ENCODE results near the gene ZNF407.
A peak's percentile ranks its signal among the peaks of the same experiment; 100 is the strongest.

ZNF407 gene

DNA sequence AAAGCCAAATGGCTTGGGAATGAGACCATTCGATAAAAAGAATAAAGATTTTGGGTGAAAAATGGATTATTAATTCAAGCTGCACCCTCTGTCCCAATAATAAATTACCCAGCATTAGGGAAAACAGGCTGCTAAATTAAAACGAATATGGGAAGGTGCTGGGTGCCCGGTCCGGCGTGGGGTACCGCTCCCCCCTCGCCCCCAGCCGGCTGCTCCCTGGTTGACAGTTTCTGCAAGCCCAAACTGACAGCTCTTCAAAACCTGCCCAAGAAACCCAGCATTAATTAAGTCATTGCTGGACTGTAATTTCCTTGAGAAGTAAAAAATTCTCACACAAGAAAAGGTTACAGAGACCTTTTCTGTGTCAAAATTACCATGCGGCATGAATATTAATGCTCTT lies 512.6 kb downstream of the ZNF407 start:
- Histone ChIP-seq H3K27ac (ENCODE audit: low read length) (no peak overlapping the region), H3K9me3 (replicated peaks; ENCODE audit: insufficient read depth, low read length) (no peaks in the 10 kb centered on the region), H3K4me1 (ENCODE audit: low read length) (peaks cover 22% of the 10 kb centered on the region), H3K79me2 (ENCODE audit: low read length) (no peaks in the 10 kb centered on the region), H3K9me2 (replicated peaks; ENCODE audit: insufficient read depth, low read length) (no peaks in the 10 kb centered on the region), H4K20me1 (ENCODE audit: insufficient read depth, low read length) (no peaks in the 10 kb centered on the region), H3K36me3 (replicated peaks; ENCODE audit: insufficient read depth, low read length) (no peaks in the 10 kb centered on the region), H3K4me2 (ENCODE audit: low read depth, low read length) (no peak overlapping the region), H3K27me3 (replicated peaks; ENCODE audit: insufficient read depth, low read length) (no peaks in the 10 kb centered on the region), H3F3A (ENCODE audit: insufficient read depth, low read length) (peaks cover 13% of the 10 kb centered on the region), H3K4me3 (ENCODE audit: low read length) (no peak overlapping the region), H3K9ac (ENCODE audit: low read length) (no peak overlapping the region), H2AFZ (ENCODE audit: low read length) (no peak overlapping the region)
- TF ChIP-seq EZH2 (optimal IDR thresholded peaks at IDR 0.05; ENCODE audit: low read depth, low read length): no peak
- TF ChIP-seq, protein P1, sequence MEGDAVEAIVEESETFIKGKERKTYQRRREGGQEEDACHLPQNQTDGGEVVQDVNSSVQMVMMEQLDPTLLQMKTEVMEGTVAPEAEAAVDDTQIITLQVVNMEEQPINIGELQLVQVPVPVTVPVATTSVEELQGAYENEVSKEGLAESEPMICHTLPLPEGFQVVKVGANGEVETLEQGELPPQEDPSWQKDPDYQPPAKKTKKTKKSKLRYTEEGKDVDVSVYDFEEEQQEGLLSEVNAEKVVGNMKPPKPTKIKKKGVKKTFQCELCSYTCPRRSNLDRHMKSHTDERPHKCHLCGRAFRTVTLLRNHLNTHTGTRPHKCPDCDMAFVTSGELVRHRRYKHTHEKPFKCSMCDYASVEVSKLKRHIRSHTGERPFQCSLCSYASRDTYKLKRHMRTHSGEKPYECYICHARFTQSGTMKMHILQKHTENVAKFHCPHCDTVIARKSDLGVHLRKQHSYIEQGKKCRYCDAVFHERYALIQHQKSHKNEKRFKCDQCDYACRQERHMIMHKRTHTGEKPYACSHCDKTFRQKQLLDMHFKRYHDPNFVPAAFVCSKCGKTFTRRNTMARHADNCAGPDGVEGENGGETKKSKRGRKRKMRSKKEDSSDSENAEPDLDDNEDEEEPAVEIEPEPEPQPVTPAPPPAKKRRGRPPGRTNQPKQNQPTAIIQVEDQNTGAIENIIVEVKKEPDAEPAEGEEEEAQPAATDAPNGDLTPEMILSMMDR (IDR thresholded peaks at IDR 0.05; ENCODE audit: low read length): no peak
- no peak for TF ChIP-seq EZH2phosphoT487 (IDR thresholded peaks at IDR 0.05; ENCODE audit: low read length)
- no peak for DNase-seq

DNA sequence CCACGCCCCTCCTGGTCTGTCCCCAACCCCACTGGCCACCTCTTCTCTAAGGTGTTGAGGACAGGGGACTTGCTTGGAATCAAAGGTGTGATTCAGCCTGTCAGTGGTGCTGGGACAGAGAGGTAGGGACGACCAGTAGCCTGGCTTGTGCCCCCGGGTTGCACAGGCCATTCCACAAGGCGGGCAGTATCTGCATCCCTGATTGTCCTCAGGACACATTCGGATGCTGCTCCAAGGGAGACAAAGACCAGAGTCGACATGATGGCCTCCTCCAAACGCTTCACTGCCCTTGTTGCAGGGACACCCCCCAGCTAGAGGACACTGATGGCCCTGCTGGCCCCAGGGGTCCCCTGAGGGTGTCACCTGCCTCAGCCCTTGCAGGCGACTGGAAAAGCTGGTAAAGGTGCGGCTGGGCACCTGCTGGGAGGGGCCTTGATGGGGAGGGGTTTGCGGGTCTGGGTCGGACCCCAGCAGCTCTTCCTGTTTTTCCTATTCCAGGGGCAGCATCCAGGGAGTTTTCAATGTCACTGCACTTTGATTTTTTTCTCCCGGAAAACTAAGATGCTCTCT lies 513.3 kb downstream of the ZNF407 start:
- H3K9me3 ChIP-seq (replicated peaks; ENCODE audit: insufficient read depth, low read length): no peaks in the 10 kb centered on the region
- TF ChIP-seq EZH2phosphoT487 (IDR thresholded peaks at IDR 0.05; ENCODE audit: low read length) (no peak), EZH2 (optimal IDR thresholded peaks at IDR 0.05; ENCODE audit: low read depth, low read length) (no peak)
- TF ChIP-seq, protein P1 (IDR thresholded peaks at IDR 0.05; ENCODE audit: low read length): no peak
- H3K27me3 ChIP-seq (replicated peaks; ENCODE audit: insufficient read depth, low read length): no peaks in the 10 kb centered on the region
- no peak for DNase-seq
- H3K9me2 ChIP-seq (replicated peaks; ENCODE audit: insufficient read depth, low read length): no peaks in the 10 kb centered on the region
- peak overlapping the region; percentile 72; the same call in 1 of the 2 replicates for H3K4me2 ChIP-seq (ENCODE audit: low read depth, low read length)
- H3K27ac ChIP-seq (ENCODE audit: low read length): peak overlapping the region; percentile 81; the same call in 1 of the 2 replicates
- no peak overlapping the region for H2AFZ ChIP-seq (ENCODE audit: low read length)
- peaks cover 22% of the 10 kb centered on the region for H3K4me1 ChIP-seq (ENCODE audit: low read length)
- no peak overlapping the region for H3K4me3 ChIP-seq (ENCODE audit: low read length)
- peak overlapping the region; percentile 15; the same call in 1 of the 2 replicates for H3K9ac ChIP-seq (ENCODE audit: low read length)
- H4K20me1 ChIP-seq (ENCODE audit: insufficient read depth, low read length): no peaks in the 10 kb centered on the region
- H3K79me2 ChIP-seq (ENCODE audit: low read length): no peaks in the 10 kb centered on the region
- no peaks in the 10 kb centered on the region for H3K36me3 ChIP-seq (replicated peaks; ENCODE audit: insufficient read depth, low read length)
- peaks cover 13% of the 10 kb centered on the region for H3F3A ChIP-seq (ENCODE audit: insufficient read depth, low read length)

DNA sequence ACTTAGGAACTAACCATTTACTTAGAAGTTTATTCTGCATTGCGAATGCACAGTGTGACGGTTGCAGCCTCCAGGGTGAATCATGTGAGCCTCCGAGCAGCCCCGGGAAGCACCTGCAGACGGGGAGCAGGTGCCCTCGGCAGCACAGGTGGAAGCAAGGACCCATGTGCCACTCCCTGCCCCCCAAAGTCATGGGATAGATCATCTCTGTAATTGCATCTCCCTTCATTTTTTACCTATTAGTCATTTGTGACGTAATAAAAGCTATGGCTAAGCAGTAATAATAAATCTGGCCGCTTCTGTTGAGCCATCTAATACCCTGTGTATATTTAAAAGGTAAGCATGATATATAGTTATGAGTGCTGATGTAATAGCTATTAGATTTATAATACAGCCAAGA lies 514.1 kb downstream of the ZNF407 start:
- Histone ChIP-seq H3K27me3 (replicated peaks; ENCODE audit: insufficient read depth, low read length) (no peaks in the 10 kb centered on the region), H3K4me1 (ENCODE audit: low read length) (peaks cover 22% of the 10 kb centered on the region), H3K4me2 (ENCODE audit: low read depth, low read length) (peak overlapping the region; percentile 72), H3K4me3 (ENCODE audit: low read length) (peak overlapping the region; percentile 32), H3K36me3 (replicated peaks; ENCODE audit: insufficient read depth, low read length) (no peaks in the 10 kb centered on the region), H3K9ac (ENCODE audit: low read length) (peak overlapping the region; percentile 51; the same call in 1 of the 2 replicates), H3K9me2 (replicated peaks; ENCODE audit: insufficient read depth, low read length) (no peaks in the 10 kb centered on the region), H3K27ac (ENCODE audit: low read length) (peak overlapping the region; percentile 81), H3F3A (ENCODE audit: insufficient read depth, low read length) (peaks cover 13% of the 10 kb centered on the region), H4K20me1 (ENCODE audit: insufficient read depth, low read length) (no peaks in the 10 kb centered on the region), H3K9me3 (replicated peaks; ENCODE audit: insufficient read depth, low read length) (no peaks in the 10 kb centered on the region), H3K79me2 (ENCODE audit: low read length) (no peaks in the 10 kb centered on the region), H2AFZ (ENCODE audit: low read length) (peak overlapping the region; percentile 58)
- TF ChIP-seq, protein P1 (IDR thresholded peaks at IDR 0.05; ENCODE audit: low read length): no peak
- no peak for TF ChIP-seq EZH2phosphoT487 (IDR thresholded peaks at IDR 0.05; ENCODE audit: low read length)
- no peak for TF ChIP-seq EZH2 (optimal IDR thresholded peaks at IDR 0.05; ENCODE audit: low read depth, low read length)
- DNase-seq: peak; percentile 69

Data from MM.1S (cell line).